ENCODE results near the gene ANKRD12.

DNA sequence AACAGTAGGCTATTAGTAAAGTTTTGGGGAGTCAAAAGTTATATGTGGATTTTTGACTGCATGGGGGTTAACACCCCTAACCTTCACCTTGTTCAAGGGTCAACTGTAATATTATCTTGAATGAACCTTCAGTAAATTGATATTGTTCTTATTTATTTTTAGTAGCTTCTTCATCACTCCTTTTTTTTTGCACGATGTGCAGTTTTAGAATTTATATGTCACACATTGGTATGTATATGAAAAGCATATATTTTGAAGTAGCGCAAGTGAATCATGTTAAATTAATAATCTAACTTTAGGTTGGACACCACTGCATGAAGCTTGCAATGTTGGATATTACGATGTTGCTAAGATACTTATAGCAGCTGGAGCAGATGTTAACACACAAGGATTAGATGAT lies 79.9 kb downstream of the ANKRD12 start:
- TF ChIP-seq, protein P1, sequence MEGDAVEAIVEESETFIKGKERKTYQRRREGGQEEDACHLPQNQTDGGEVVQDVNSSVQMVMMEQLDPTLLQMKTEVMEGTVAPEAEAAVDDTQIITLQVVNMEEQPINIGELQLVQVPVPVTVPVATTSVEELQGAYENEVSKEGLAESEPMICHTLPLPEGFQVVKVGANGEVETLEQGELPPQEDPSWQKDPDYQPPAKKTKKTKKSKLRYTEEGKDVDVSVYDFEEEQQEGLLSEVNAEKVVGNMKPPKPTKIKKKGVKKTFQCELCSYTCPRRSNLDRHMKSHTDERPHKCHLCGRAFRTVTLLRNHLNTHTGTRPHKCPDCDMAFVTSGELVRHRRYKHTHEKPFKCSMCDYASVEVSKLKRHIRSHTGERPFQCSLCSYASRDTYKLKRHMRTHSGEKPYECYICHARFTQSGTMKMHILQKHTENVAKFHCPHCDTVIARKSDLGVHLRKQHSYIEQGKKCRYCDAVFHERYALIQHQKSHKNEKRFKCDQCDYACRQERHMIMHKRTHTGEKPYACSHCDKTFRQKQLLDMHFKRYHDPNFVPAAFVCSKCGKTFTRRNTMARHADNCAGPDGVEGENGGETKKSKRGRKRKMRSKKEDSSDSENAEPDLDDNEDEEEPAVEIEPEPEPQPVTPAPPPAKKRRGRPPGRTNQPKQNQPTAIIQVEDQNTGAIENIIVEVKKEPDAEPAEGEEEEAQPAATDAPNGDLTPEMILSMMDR (IDR thresholded peaks at IDR 0.05) = no peak
- TF ChIP-seq POLR2A (IDR thresholded peaks at IDR 0.05) = no peak

All from esophagus squamous epithelium (tissue), 4 donors.